Keratinocyte (primary cell): ENCODE results near the gene CHRNA7. TPM values are rescaled to one million over a fixed set of nuclear protein-coding genes. Genes with fewer than 3 reads are reported as not detected.

Experiments
- DNase-seq: peaks from one replicate; pipeline ENCODE4 v3.0.0-alpha.2; 2011; ENCODE audit warnings: low read depth, missing footprints, low spot score
- FAIRE-seq: peaks from 2 replicates; lab custom pipeline; 2011; peaks lifted over from hg19 to GRCh38; lab: Jason Lieb, UNC
- H2AFZ ChIP-seq: 2 replicates; pipeline ENCODE4 v1.6.0; 2012; ENCODE audit warnings: low read length, control low read depth, inconsistent platforms; ENCODE audit not compliant: control insufficient read depth
- H3K27ac ChIP-seq: 2 replicates; pipeline ENCODE4 v1.5.1; 2011; ENCODE audit warnings: low read length; ENCODE audit not compliant: control insufficient read depth, insufficient read depth
- H3K27me3 ChIP-seq: 3 replicates; pipeline ENCODE4 v1.6.0; 2011; ENCODE audit warnings: low read length; ENCODE audit not compliant: control insufficient read depth, insufficient read depth; ENCODE audit errors: extremely low read depth
- H3K36me3 ChIP-seq, 2 experiments: 2 replicates in 1 of 2; 3 replicates in 1 of 2; pipeline ENCODE4 v1.5.1; 2011; ENCODE audit warnings: low read length in 2 of 2, mild to moderate bottlenecking in 1 of 2; ENCODE audit not compliant: control insufficient read depth in 2 of 2, insufficient read depth in 2 of 2; ENCODE audit errors: extremely low read depth in 1 of 2
- H3K4me1 ChIP-seq: 3 replicates; pipeline ENCODE4 v1.5.1; 2011; ENCODE audit warnings: low read length; ENCODE audit not compliant: control insufficient read depth, insufficient read depth; ENCODE audit errors: extremely low read depth
- H3K4me2 ChIP-seq: 3 replicates; pipeline ENCODE4 v1.6.0; 2011; ENCODE audit warnings: low read depth, low read length; ENCODE audit not compliant: control insufficient read depth, insufficient read depth; ENCODE audit errors: extremely low read depth
- H3K4me3 ChIP-seq, 3 experiments: fragments of 200-600 bp in 1 of 3; sonication (generic) in 1 of 3; 2 replicates in 2 of 3; 3 replicates in 1 of 3; pipeline ENCODE4 v1.5.1; 2011 to 2016; ENCODE audit warnings: low read length in 3 of 3, mild to moderate bottlenecking in 3 of 3, control low read depth in 2 of 3, inconsistent platforms in 1 of 3, low read depth in 1 of 3, mixed read lengths in 1 of 3, mixed run types in 1 of 3, moderate library complexity in 1 of 3; ENCODE audit not compliant: control insufficient read depth in 2 of 3, insufficient read depth in 2 of 3; ENCODE audit errors: extremely low read depth in 1 of 3
- H3K79me2 ChIP-seq: 2 replicates; pipeline ENCODE4 v1.6.0; 2012; ENCODE audit warnings: low read length; ENCODE audit not compliant: control insufficient read depth, insufficient read depth
- H3K9ac ChIP-seq: 3 replicates; pipeline ENCODE4 v1.6.0; 2011; ENCODE audit warnings: low read length; ENCODE audit not compliant: control insufficient read depth, insufficient read depth; ENCODE audit errors: extremely low read depth
- H3K9me1 ChIP-seq: 3 replicates; pipeline ENCODE4 v1.6.0; 2011; ENCODE audit warnings: low read length; ENCODE audit not compliant: control insufficient read depth, insufficient read depth; ENCODE audit errors: extremely low read depth
- H3K9me3 ChIP-seq: 2 replicates; pipeline ENCODE4 v1.5.1; 2012; ENCODE audit warnings: low read depth, low read length; ENCODE audit not compliant: control insufficient read depth
- H4K20me1 ChIP-seq: 3 replicates; pipeline ENCODE4 v1.6.0; 2011; ENCODE audit warnings: low read length; ENCODE audit not compliant: control insufficient read depth, insufficient read depth; ENCODE audit errors: extremely low read depth
- CTCF ChIP-seq, 3 experiments: IDR thresholded peaks in 1 of 3; conservative IDR thresholded peaks in 1 of 3; optimal IDR thresholded peaks in 1 of 3; 2 replicates in 2 of 3; 3 replicates in 1 of 3; pipeline versions ENCODE3 to v1.5.1; 2011; ENCODE audit warnings: low read length in 3 of 3, mild to moderate bottlenecking in 3 of 3, moderate library complexity in 2 of 3, control low read depth in 1 of 3, inconsistent platforms in 1 of 3; ENCODE audit not compliant: insufficient read depth in 2 of 3; ENCODE audit errors: extremely low read depth in 1 of 3
- EZH2 ChIP-seq: IDR thresholded peaks from one replicate; pipeline ENCODE4 v1.6.1; 2012; ENCODE audit warnings: inconsistent platforms, mild to moderate bottlenecking, low read length, moderate library complexity
- dilution Hi-C: fragments of 300-500 bp; cut with MboI; formaldehyde crosslinking; loops from one replicate; pipeline ENCODE4 v1.7.0; 2020; ENCODE audit warnings: low sequenced_read_pairs; ENCODE audit not compliant: extremely low pct_ligation_motif_present
- polyA plus RNA-seq, 5 experiments: library from polyadenylated mRNA; depleted of rRNA in 3 of 5; stranded (reverse) in 3 of 5; stranded (forward) in 1 of 5; unstranded in 1 of 5; fragments of >200 nt; gene quantifications; 1 replicate in 1 of 5; 2 replicates in 3 of 5; 3 replicates in 1 of 5; pipeline versions ENCODE4 v1.2.1 to v1.2.3, GENCODE V29; 2011 to 2012; ENCODE audit warnings: missing spikeins in 2 of 5, low read depth in 1 of 5, low replicate concordance in 1 of 5

Gene CHRNA7
- polyA plus RNA-seq, 1 donor (not counting 4 experiments of a cell fraction or from before 2014, with no cell fraction given) = 0.93 TPM

GRCh38 chr15:31993062-31993461 is 37.3 kb upstream of the CHRNA7 start:
- H4K20me1 ChIP-seq = no peaks in the 10 kb centered on the region
- H3K27me3 ChIP-seq = no peaks in the 10 kb centered on the region
- no peak overlapping the region for H3K4me2 ChIP-seq
- no peak for FAIRE-seq
- TF ChIP-seq EZH2 (no peak), CTCF (optimal IDR thresholded peaks at IDR 0.05 in 1 of 3, IDR thresholded peaks at IDR 0.05 in 1 of 3, conservative IDR thresholded peaks at IDR 0.05 in 1 of 3; ENCODE audit: extremely low read depth in 1 of 3, insufficient read depth in 2 of 3, low read length in 3 of 3) (no peak)
- no peak overlapping the region for H3K9ac ChIP-seq
- H2AFZ ChIP-seq = no peak overlapping the region
- DNase-seq = no peak
- H3K9me1 ChIP-seq = no peaks in the 10 kb centered on the region
- H3K79me2 ChIP-seq = no peaks in the 10 kb centered on the region
- no peaks in the 10 kb centered on the region for H3K9me3 ChIP-seq
- H3K36me3 ChIP-seq = no peaks in the 10 kb centered on the region
- dilution Hi-C loops = no loop called here
- H3K27ac ChIP-seq = no peak overlapping the region
- H3K4me3 ChIP-seq = no peak overlapping the region
- H3K4me1 ChIP-seq = no peaks in the 10 kb centered on the region

GRCh38 chr15:31997711-31998110 is 32.6 kb upstream of the CHRNA7 start:
- Histone ChIP-seq H2AFZ (no peak overlapping the region), H3K9me3 (no peaks in the 10 kb centered on the region), H3K36me3 (no peaks in the 10 kb centered on the region), H3K9me1 (no peaks in the 10 kb centered on the region), H3K4me2 (no peak overlapping the region), H3K27me3 (no peaks in the 10 kb centered on the region), H3K4me1 (no peaks in the 10 kb centered on the region), H3K4me3 (no peak overlapping the region), H3K9ac (no peak overlapping the region), H3K27ac (no peak overlapping the region), H3K79me2 (no peaks in the 10 kb centered on the region), H4K20me1 (no peaks in the 10 kb centered on the region)
- TF ChIP-seq EZH2 = no peak
- DNase-seq (no peak), FAIRE-seq (no peak)
- dilution Hi-C loops = no loop called here

- FAIRE-seq (no peak), DNase-seq (no peak)
- H3K36me3 ChIP-seq = no peaks in the 10 kb centered on the region
- H3K27me3 ChIP-seq = no peaks in the 10 kb centered on the region
- no peaks in the 10 kb centered on the region for H3K9me3 ChIP-seq
- no peaks in the 10 kb centered on the region for H3K4me1 ChIP-seq
- no peaks in the 10 kb centered on the region for H4K20me1 ChIP-seq
- dilution Hi-C loops = no loop called here
- no peak for TF ChIP-seq CTCF (optimal IDR thresholded peaks at IDR 0.05 in 1 of 3, IDR thresholded peaks at IDR 0.05 in 1 of 3, conservative IDR thresholded peaks at IDR 0.05 in 1 of 3; ENCODE audit: extremely low read depth in 1 of 3, insufficient read depth in 2 of 3, low read length in 3 of 3)
- TF ChIP-seq EZH2 = no peak
- no peak overlapping the region for H3K4me3 ChIP-seq
- H3K79me2 ChIP-seq = no peaks in the 10 kb centered on the region
- no peak overlapping the region for H3K9ac ChIP-seq
- H3K27ac ChIP-seq = no peak overlapping the region
- H3K9me1 ChIP-seq = no peaks in the 10 kb centered on the region
- H3K4me2 ChIP-seq = no peak overlapping the region
- no peak overlapping the region for H2AFZ ChIP-seq
These were observed 26.8 kb upstream of the CHRNA7 start for GRCh38 chr15:32003558-32003957.
